ENCODE measurements around the gene MAB21L3. TPM values are rescaled to one million over a fixed set of nuclear protein-coding genes. Genes with fewer than 3 reads are reported as not detected.

Gene MAB21L3
- total and polyA plus RNA-seq, 2 of the 13 experiments (the other 11 are each of a cell fraction or from before 2014, with no cell fraction given), result 0.55 to 4.1 TPM

- ChIA-PET POLR2A (interaction anchor here (1.8 to 2.7 kb wide), 2 partner anchors 16 to 312 kb away, joined by 6 to 10 read pairs; no protein-coding TSS in a partner anchor), CTCF (ENCODE audit: low intra/inter-chr PET ratio, low total read pairs) (no interaction called here)
- TF ChIP-seq TBX2 (CRISPR knock-in tag; IDR thresholded peaks at IDR 0.05; ENCODE audit: borderline replicate concordance) (no peak), GABPA (IDR thresholded peaks at IDR 0.05; ENCODE audit: low read depth, low read length) (no peak), GABPA (CRISPR knock-in tag; IDR thresholded peaks at IDR 0.05; ENCODE audit: low read depth) (no peak), FLYWCH1 (CRISPR knock-in tag; IDR thresholded peaks at IDR 0.05) (no peak), IRF2 (CRISPR knock-in tag; IDR thresholded peaks at IDR 0.05) (no peak), MAZ (IDR thresholded peaks at IDR 0.05; ENCODE audit: borderline replicate concordance, low read depth, low read length) (no peak), MAZ (CRISPR knock-in tag; IDR thresholded peaks at IDR 0.05; ENCODE audit: low read depth) (no peak), SOX13 (IDR thresholded peaks at IDR 0.05) (no peak), SOX13 (CRISPR knock-in tag; conservative IDR thresholded peaks at IDR 0.05 in 1 of 2, IDR thresholded peaks at IDR 0.05 in 1 of 2) (no peak), TIGD3 (CRISPR knock-in tag; IDR thresholded peaks at IDR 0.05; ENCODE audit: borderline replicate concordance) (no peak), SAP130 (CRISPR knock-in tag; IDR thresholded peaks at IDR 0.05; ENCODE audit: low read depth) (no peak), ZNF660 (CRISPR knock-in tag; IDR thresholded peaks at IDR 0.05; ENCODE audit: borderline replicate concordance, low read depth) (no peak), RBM39 (IDR thresholded peaks at IDR 0.05; ENCODE audit: low read depth, low read length, poor library complexity, severe bottlenecking) (no peak), SATB2 (CRISPR knock-in tag; IDR thresholded peaks at IDR 0.05) (no peak), KLF13 (CRISPR knock-in tag; IDR thresholded peaks at IDR 0.05) (no peak), ZNF609 (CRISPR knock-in tag; IDR thresholded peaks at IDR 0.05; ENCODE audit: borderline replicate concordance) (no peak), NKX3-1 (CRISPR knock-in tag; IDR thresholded peaks at IDR 0.05) (no peak), SALL1 (CRISPR knock-in tag; IDR thresholded peaks at IDR 0.05) (no peak), ZNF777 (CRISPR knock-in tag; IDR thresholded peaks at IDR 0.05) (no peak)
- Histone ChIP-seq H3K4me3 (replicated peaks in 1 of 3; ENCODE audit: insufficient read depth in 1 of 3, low read depth in 2 of 3, low read length in 3 of 3) (no peak overlapping the region), H3K27me3 (ENCODE audit: control insufficient read depth in 1 of 2, insufficient read depth in 2 of 2, low read length in 2 of 2) (peaks cover 0 to 2% of the 10 kb centered on the region in 2 experiments; a peak in 1 of 5 replicates), H3K4me2 (ENCODE audit: low read depth, low read length) (no peak overlapping the region), H3K9ac (ENCODE audit: insufficient read depth, low read depth, low read length) (no peak overlapping the region), H3K79me2 (ENCODE audit: insufficient read depth, low read length) (no peaks in the 10 kb centered on the region), H3K27ac (ENCODE audit: extremely low read length, insufficient read depth, low read length) (peak overlapping the region; percentile 64), H3K36me3 (replicated peaks in 1 of 2; ENCODE audit: control insufficient read depth in 1 of 2, insufficient read depth in 2 of 2, low read length in 2 of 2) (no peaks in the 10 kb centered on the region), H3K4me1 (ENCODE audit: insufficient read depth, low read length) (peaks cover 66% of the 10 kb centered on the region), H2AFZ (ENCODE audit: low read length) (no peak overlapping the region), H3K9me3 (ENCODE audit: low read length) (no peaks in the 10 kb centered on the region), H4K20me1 (ENCODE audit: insufficient read depth, low read length) (no peaks in the 10 kb centered on the region)
- FAIRE-seq (no peak), ATAC-seq (no peak), DNase-seq (ENCODE audit: low spot score) (no peak)
- WGBS (ENCODE audit: low lambda C conversion rate), result 96% methylated on average over 4 of the region's 4 CpGs
- in situ Hi-C loops (cut with HindIII; ENCODE audit: extremely low pct_ligation_motif_present, low pct_unique_long_range_greater_than_20kb) (loop anchor here (25.0 kb wide), 1 partner anchor 108 kb away; no protein-coding TSS in a partner anchor), intact Hi-C loops (cut with micrococcal nuclease; ENCODE audit: unreplicated experiment) (loop anchor here (5.0 kb wide), 2 partner anchors 223 to 333 kb away; no protein-coding TSS in a partner anchor)
- no TSS peak for BruUV-seq (replicated peaks)
Observed at GRCh38 chr1:116154536-116154935, 43.3 kb downstream of the MAB21L3 start.
